GM19240 (cell line): ENCODE results near the gene SLC25A45.
A peak's percentile ranks its signal among the peaks of the same experiment; 100 is the strongest.

ENCODE experiments used
- DNase-seq: peaks from one replicate; pipeline ENCODE4 v3.0.0; 2011; ENCODE audit warnings: low spot score; ENCODE audit not compliant: insufficient read length

The SLC25A45 gene, protein sequence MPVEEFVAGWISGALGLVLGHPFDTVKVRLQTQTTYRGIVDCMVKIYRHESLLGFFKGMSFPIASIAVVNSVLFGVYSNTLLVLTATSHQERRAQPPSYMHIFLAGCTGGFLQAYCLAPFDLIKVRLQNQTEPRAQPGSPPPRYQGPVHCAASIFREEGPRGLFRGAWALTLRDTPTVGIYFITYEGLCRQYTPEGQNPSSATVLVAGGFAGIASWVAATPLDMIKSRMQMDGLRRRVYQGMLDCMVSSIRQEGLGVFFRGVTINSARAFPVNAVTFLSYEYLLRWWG

DNA sequence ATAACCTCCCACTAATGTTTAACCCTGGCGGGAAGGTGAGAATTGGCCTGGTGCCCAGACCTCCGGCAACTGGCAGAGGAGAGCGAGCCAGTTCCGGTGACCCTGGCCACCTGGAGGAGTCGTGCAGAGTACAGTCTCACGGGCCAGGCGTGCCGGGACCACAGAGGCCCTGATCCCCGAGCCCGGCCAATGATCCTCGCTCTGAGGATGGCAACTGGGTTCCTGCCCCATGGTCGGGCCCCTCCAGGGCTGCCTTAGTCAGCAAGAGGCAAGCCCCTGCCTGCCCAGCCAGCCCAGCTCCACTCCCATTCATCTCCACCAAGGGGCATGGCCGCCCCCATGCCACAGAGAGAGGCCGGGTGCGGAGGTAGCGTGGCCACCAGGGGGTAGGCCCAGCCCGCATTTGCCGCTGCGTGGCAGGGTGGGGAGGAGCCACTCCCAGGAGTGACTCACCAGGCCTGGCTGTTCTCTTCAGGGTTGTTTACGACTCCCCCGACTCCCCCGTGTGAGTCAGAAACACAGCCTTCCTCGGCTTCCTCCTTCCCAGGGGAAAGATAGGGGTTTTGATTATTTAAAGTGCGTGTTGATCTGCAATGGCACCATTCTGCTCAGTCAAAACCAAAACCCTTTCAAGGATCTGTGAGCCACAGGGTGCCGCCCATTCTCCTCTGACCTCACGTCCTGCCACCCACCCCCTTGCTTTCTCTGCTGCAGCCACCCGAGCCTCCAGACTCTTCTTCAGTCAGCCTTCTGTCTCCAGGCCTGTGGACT lies at the start of gene SLC25A45:
TSS of gene SLC25A45 (minus strand) at position 614 of the 771 bp plus-strand sequence. CDS start 695 bp downstream, outside the sequence.
- DNase-seq, result peak; percentile 55

DNA sequence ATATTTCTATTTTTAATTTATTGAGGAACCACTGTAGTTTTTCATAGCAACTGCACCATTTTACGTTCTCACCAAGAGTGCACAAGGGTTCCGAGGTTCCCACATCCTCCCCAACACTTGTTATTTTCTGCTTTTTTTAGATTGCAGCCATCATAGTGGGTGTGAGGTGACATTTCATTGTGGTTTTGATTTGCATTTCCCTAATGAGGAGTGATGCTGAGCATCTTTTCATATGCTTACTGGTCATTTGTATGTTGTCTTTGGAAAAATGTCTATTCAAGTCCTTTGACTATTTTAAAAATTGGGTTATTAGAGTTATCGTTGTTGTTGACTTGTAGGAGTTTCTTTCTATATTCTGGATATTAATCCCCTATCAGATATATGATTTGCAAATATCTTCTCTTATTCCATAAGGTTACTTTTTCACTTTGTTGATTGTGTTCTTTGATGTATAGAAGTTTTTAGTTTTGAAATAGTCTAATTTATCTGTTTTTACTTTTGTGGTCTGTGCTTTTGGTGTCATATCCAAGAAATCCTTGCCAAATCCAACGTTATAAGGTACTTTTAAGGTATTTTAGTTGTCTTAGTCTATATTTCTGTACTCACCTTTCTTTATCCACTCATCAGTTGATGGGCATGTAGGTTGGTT lies 49.1 kb upstream of the SLC25A45 start:
- no peak for DNase-seq

DNA sequence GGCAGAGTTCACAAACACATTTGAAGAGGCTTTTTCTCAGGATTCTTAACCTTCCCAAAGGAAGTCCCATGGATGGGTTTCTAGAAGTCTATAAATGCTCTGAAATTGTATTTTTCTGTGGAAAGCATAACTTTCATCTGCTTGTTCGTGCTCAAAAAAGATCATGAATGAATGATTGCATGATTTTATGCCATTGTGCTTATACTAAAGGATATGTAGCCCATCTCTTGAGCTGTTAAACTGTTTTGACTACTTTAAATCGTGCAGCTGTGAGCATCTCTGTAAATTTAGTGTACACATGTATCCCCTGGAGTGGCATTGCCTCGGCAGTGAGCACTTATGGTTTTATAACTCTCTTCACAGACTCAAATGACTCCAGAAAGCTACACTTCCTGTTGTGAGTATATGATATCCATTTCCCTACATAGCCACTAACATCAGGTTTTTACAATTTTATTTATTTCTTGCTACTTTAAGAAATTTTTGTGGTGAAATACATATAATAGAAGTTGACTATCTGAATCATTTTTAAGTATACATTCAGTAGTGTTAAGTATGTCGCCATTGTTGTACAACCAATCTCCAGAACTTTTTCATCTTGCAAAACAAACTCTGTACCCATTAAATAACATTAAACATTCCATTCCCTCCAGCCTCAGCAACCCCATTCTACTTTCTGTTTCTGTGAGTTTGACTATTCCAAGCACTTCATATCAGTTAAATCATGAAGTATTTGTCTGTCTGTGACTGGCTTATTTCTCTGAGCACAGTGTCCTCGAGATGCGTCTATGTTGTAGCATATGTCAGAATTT lies 48.2 kb upstream of the SLC25A45 start:
- no peak for DNase-seq

DNA sequence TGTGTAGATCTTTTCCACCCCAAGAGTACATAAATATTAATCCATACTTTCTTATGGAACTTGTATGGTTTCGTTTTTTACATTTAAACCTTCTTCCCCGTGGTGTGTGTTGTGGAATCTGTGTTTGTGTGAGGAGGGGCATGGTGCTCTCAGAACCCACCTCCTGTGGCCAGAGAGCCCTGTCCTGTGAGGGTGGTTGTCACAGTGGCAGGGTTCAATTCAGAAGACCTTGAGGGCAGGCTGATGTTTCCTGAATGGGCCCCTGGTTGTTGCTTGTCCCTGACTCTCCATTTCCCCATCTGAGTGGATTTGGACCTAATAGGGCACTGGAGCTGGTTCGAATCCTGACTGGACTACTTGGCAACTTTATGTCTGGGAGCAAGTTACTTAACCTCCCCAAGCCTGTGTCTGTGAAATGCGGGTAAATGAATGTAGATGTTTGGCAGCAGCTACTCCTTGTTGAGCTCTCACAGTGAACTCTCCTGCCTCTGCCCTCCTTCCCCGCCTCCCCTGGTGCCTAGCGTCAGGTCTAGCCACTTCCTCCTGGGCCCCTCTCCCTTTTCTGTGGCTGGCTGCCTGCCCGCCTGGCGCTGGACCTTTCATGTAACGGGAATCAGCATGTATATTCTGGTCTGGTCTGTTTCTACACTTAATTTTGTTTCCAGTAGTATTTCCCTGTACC lies 47.4 kb upstream of the SLC25A45 start:
- DNase-seq, result no peak

DNA sequence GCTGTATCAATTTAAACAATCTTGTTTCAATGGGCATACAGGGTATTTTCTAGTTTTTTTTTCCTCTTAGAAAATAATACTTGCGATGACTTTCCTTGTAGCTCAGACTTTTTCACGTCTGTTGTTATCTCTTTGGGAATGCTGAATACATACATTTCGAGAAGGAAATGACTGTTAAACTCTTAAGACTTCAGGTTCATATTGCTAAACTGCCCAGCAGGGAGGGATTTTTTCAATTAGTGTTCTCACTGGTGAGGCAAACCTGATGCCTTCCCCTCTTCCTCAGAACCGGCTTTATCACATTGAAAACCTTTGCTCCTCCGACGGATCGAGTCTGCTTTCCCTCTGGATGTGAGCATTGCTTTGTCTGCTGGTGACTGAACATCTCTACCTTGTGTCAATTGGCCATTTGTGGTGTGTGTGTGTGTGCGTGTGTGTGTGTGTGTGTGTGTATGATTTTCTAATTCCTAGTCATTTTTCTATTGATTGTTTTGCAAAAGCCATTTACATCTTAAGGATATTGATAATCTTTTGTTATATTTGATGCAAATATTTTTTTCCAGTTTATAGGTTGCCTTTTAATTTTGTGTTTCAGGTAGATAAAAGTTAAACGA lies 46.7 kb upstream of the SLC25A45 start:
- no peak for DNase-seq

DNA sequence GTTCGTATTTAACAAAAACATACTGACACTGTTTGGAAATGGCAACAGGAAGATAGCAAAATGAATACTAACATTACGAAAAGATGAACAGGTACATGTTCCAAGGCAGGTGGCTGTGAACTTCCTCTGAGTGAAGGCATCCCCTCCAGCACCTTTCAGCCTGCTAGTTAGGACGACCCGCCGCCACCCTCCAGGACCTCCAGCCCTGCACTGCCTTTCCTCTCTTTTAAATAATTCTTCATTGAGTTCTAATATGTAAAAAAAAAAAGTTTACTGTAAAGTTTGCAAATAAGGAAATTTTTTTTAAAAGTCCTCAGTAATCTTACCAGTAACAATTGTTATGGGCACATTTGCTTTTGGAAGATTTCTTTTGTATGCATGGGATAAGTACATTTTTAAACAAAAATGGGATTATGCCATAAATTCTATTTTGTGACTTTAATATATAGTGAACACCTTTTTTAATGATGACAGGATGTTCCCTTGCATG lies 46.2 kb upstream of the SLC25A45 start:
- DNase-seq, result no peak

DNA sequence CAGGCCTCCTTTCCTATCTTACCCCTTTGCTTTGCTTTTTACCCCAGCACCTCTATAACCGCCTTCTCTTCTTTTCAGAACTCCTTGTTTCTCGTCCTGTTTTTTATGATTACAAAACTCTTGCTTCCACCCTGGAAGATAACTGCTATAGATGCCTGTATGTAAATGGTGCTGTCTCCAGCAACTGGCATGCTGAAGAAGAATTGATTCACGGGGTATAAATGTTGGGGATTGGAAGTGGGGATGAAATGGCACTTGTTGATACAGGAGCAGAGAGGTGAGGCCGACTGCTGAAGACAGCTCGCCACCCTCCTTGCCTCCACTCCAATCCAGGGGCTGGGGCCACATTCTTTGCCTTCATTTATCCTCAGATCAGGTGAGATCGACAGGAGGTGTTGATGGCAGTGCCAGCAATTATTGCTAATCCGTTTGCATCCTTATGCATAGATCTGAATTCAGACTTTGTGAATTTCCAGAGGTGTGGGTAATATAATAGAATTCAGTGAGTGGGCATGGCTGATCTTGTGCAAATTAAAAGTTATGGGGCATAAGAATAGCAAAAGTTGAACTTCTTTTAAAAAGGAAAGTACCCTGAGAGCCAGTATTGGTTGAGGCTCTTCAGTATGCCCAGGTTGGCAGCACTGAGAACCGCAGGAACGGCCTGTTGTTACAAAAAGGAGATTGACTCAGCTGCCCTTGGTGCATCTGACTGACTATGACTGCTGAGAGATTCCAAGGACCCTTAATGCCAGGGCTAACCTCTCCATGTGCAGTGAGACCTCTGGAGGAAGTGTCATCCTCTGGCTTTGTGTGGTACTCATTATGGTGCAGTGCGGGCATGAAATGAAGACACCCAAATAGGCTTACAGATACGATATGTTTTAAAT lies 45.5 kb upstream of the SLC25A45 start:
- DNase-seq, result no peak

DNA sequence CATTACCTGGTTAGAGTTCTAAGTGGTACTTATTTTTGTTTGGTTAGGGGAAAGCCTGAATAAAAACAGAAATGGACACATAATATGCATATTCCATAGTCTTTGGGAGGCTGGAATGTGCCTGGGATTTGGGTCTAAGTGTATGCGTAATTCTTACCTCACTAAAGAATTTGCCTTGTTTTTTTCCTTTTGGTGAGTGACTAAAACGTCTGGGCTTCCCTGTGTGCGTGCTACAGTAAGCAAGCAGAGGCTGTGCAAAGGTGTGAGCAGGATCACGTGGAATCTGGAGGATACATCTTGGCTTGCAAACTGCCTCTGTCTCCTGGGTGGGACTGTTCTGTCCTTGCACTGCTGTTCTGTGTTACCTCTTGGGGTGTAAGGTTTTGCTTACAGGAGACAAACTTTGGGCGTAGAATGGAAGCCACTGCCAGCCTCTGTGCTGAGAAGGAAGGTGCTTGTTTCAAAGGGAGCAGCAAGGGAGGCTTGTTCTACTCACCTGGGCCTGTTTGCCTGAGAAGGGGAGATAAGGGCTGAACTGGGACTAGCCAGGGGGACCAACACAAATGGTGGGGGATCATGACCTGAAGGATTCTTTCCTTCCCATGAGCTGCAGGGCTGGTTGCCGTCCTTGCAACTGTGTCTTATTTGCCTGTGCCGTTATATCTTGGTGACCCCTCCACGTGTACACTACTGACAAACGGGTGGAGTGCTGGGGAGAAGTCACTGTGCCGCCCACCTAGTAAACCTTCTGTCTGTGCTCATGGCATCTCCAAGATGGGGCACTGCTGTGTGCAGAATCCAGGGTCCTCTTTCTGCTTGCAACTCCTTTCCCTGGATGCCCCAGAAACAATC lies 44.6 kb upstream of the SLC25A45 start:
- DNase-seq, result no peak

DNA sequence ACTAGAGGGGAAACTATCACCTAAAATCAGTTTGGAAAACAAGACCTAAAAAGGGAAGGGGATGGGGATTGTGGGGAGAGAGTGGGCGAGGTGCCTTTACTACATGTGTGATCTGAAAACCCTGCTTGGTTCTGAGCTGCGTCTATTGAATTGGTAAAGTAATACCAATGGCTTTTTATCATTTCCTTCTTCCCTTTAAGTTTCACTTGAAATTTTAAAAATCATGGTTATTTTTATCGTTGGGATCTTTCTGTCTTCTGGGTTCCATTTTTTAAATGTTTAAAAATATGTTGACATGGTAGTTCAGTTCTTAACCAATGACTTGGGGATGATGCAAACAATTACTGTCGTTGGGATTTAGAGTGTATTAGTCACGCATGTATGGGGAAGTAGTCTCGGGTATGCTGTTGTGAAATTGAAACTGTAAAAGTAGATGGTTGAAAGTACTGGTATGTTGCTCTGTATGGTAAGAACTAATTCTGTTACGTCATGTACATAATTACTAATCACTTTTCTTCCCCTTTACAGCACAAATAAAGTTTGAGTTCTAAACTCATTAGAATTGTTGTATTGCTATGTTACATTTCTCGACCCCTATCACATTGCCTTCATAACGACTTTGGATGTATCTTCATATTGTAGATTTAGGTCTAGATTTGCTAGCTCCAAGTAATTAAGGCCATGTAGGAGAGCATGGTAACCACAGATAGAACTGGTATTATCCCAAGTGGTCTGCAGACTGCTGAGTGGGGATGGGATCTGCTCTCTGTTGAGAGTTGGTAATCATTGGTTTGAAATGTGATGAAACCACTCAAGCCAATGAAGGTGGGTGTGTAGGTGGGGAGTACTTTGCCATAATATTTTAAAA lies 43.8 kb upstream of the SLC25A45 start:
- no peak for DNase-seq

DNA sequence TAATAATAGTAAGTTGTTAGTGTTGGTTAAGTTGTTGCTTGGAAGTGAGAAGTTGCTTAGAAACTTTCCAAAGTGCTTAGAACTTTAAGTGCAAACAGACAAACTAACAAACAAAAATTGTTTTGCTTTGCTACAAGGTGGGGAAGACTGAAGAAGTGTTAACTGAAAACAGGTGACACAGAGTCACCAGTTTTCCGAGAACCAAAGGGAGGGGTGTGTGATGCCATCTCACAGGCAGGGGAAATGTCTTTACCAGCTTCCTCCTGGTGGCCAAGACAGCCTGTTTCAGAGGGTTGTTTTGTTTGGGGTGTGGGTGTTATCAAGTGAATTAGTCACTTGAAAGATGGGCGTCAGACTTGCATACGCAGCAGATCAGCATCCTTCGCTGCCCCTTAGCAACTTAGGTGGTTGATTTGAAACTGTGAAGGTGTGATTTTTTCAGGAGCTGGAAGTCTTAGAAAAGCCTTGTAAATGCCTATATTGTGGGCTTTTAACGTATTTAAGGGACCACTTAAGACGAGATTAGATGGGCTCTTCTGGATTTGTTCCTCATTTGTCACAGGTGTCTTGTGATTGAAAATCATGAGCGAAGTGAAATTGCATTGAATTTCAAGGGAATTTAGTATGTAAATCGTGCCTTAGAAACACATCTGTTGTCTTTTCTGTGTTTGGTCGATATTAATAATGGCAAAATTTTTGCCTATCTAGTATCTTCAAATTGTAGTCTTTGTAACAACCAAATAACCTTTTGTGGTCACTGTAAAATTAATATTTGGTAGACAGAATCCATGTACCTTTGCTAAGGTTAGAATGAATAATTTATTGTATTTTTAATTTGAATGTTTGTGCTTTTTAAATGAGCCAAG lies 42.9 kb upstream of the SLC25A45 start:
- no peak for DNase-seq

DNA sequence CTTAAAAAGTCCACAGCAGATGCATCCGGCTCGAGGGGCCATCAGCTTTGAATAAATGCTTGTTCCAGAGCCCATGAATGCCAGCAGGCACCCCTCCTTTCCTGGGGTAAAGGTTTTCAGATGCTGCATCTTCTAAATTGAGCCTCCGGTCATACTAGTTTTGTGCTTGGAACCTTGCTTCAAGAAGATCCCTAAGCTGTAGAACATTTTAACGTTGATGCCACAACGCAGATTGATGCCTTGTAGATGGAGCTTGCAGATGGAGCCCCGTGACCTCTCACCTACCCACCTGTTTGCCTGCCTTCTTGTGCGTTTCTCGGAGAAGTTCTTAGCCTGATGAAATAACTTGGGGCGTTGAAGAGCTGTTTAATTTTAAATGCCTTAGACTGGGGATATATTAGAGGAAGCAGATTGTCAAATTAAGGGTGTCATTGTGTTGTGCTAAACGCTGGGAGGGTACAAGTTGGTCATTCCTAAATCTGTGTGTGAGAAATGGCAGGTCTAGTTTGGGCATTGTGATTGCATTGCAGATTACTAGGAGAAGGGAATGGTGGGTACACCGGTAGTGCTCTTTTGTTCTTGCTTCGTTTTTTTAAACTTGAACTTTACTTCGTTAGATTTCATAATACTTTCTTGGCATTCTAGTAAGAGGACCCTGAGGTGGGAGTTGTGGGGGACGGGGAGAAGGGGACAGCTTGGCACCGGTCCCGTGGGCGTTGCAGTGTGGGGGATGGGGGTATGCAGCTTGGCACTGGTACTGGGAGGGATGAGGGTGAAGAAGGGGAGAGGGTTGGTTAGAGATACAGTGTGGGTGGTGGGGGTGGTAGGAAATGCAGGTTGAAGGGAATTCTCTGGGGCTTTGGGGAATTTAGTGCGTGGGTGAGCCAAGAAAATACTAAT lies 42.0 kb upstream of the SLC25A45 start:
- DNase-seq, result no peak

DNA sequence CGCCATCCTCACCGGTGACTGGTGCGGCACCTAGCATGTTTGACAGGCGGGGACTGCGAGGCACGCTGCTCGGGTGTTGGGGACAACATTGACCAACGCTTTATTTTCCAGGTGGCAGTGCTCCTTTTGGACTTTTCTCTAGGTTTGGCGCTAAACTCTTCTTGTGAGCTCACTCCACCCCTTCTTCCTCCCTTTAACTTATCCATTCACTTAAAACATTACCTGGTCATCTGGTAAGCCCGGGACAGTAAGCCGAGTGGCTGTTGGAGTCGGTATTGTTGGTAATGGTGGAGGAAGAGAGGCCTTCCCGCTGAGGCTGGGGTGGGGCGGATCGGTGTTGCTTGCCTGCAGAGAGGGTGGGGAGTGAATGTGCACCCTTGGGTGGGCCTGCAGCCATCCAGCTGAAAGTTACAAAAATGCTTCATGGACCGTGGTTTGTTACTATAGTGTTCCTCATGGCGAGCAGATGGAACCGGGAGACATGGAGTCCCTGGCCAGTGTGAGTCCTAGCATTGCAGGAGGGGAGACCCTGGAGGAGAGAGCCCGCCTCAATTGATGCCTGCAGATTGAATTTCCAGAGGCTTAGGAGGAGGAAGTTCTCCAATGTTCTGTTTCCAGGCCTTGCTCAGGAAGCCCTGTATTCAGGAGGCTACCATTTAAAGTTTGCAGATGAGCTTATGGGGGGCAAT lies 41.2 kb upstream of the SLC25A45 start:
- DNase-seq, result no peak

DNA sequence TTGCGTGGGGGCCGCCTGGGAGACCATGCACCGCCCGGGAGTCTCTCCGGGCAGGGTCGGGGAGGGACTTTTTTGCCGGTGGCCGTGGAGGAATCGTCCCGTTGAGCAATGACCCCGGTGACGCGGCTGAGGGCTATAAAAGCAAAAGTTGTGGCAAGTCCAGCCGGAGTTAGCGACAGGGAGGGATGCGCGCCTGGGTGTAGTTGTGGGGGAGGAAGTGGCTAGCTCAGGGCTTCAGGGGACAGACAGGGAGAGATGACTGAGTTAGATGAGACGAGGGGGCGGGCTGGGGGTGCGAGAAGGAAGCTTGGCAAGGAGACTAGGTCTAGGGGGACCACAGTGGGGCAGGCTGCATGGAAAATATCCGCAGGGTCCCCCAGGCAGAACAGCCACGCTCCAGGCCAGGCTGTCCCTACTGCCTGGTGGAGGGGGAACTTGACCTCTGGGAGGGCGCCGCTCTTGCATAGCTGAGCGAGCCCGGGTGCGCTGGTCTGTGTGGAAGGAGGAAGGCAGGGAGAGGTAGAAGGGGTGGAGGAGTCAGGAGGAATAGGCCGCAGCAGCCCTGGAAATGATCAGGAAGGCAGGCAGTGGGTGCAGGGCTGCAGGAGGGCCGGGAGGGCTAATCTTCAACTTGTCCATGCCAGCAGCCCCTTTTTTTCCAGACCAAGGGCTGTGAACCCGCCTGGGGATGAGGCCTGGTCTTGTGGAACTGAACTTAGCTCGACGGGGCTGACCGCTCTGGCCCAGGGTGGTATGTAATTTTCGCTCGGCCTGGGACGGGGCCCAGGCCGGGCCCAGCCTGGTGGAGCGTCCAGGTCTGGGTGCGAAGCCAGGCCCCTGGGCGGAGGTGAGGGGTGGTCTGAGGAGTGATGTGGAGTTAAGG lies 40.4 kb upstream of the SLC25A45 start, which contains the start of gene NEAT1:
TSS of gene NEAT1 (plus strand) at position 166 of the 883 bp plus-strand sequence.
- DNase-seq, result no peak
